B cell (primary cell): ENCODE measurements around the gene TERC. TPM values are rescaled to one million over a fixed set of nuclear protein-coding genes. Genes with fewer than 3 reads are reported as not detected.

Source experiments
- ATAC-seq: fragments of 200-7000 bp; cut with Tn5 transposase; one replicate; pipeline ENCODE4 v1.10.0; 2021; ENCODE audit warnings: low read depth, mild to moderate bottlenecking, moderate number of reproducible peaks, moderate library complexity
- CTCF ChIA-PET: fragments of 350-600 bp; sonication (Branson Sonifier 250); formaldehyde crosslinking; loops from one replicate; lab custom pipeline; 2021; ENCODE audit warnings: antibody characterized with exemption, inconsistent platforms; lab: Charles Lee
- POLR2A ChIA-PET: fragments of 350-600 bp; sonication (Branson Sonifier 250); formaldehyde crosslinking; loops from one replicate; lab custom pipeline; 2021; ENCODE audit warnings: antibody characterized with exemption; lab: Charles Lee
- DNase-seq: peaks from one replicate; pipeline ENCODE4 v3.0.0; 2013
- H2AFZ ChIP-seq: 2 replicates; pipeline ENCODE4 v1.6.1; 2012; ENCODE audit warnings: mild to moderate bottlenecking, low read depth, low read length; ENCODE audit not compliant: insufficient read depth, poor library complexity, severe bottlenecking
- H3K27ac ChIP-seq, 2 donors: 1 replicate in 1 of 2; 2 replicates in 1 of 2; pipeline ENCODE4 v1.5.1; 2012 to 2013; ENCODE audit warnings: low read length in 2 of 2, mild to moderate bottlenecking in 2 of 2, moderate library complexity in 1 of 2
- H3K27me3 ChIP-seq, 4 experiments: fragments of 200-600 bp in 1 of 4; sonication (generic) in 1 of 4; replicated peaks in 1 of 4; 1 replicate in 2 of 4; 2 replicates in 2 of 4; pipeline versions ENCODE4 v1.6.1 to v1.7.0; 2013 to 2016; ENCODE audit warnings: low read length in 3 of 4, mild to moderate bottlenecking in 2 of 4, mixed read lengths in 1 of 4, moderate library complexity in 1 of 4; ENCODE audit not compliant: insufficient read depth in 4 of 4, control insufficient read depth in 3 of 4; ENCODE audit errors: control extremely low read depth in 1 of 4
- H3K36me3 ChIP-seq, 2 experiments: replicated peaks in 1 of 2; 1 replicate in 1 of 2; 2 replicates in 1 of 2; pipeline versions ENCODE4 v1.6.1 to v1.7.1; 2013; ENCODE audit warnings: low read length in 1 of 2; ENCODE audit not compliant: insufficient read depth in 2 of 2, control insufficient read depth in 1 of 2; ENCODE audit errors: control extremely low read depth in 1 of 2, extremely low read depth in 1 of 2
- H3K4me1 ChIP-seq, 2 donors: fragments of 200-600 bp in 1 of 2; sonication (generic) in 1 of 2; 1 replicate in 1 of 2; 2 replicates in 1 of 2; pipeline versions ENCODE4 v1.5.1 to v1.6.1; 2013 to 2017; ENCODE audit warnings: low read length in 2 of 2; ENCODE audit not compliant: control insufficient read depth in 2 of 2, insufficient read depth in 2 of 2
- H3K4me2 ChIP-seq: replicated peaks from 2 replicates; pipeline ENCODE3; 2012; ENCODE audit warnings: mild to moderate bottlenecking, low read depth, low read length; ENCODE audit not compliant: poor library complexity, severe bottlenecking
- H3K4me3 ChIP-seq, 5 experiments: fragments of 200-600 bp in 1 of 5; sonication (generic) in 1 of 5; 1 replicate in 3 of 5; 2 replicates in 2 of 5; pipeline versions ENCODE4 v1.5.1 to v1.7.0; 2011 to 2016; ENCODE audit warnings: low read length in 4 of 5, mild to moderate bottlenecking in 4 of 5, low read depth in 2 of 5, control low read depth in 1 of 5, moderate library complexity in 1 of 5; ENCODE audit not compliant: insufficient read depth in 1 of 5; ENCODE audit errors: control extremely low read depth in 1 of 5, extremely low read depth in 1 of 5
- H3K79me2 ChIP-seq: fragments of 200-600 bp; sonication (generic); one replicate; pipeline ENCODE4 v1.6.0; 2016; ENCODE audit warnings: low read length; ENCODE audit not compliant: control insufficient read depth, insufficient read depth
- H3K9ac ChIP-seq: fragments of 200-600 bp; sonication (generic); 2 replicates; pipeline ENCODE4 v1.6.1; 2017; ENCODE audit warnings: mild to moderate bottlenecking, low read length, moderate library complexity
- H3K9me3 ChIP-seq, 3 donors: one replicate each; pipeline versions ENCODE4 v1.6.1 to v1.7.1; 2013; ENCODE audit warnings: low read length in 2 of 3; ENCODE audit not compliant: control insufficient read depth in 2 of 3, insufficient read depth in 1 of 3; ENCODE audit errors: control extremely low read depth in 1 of 3
- H4K20me1 ChIP-seq: 2 replicates; pipeline ENCODE4 v1.6.0; 2012; ENCODE audit warnings: mild to moderate bottlenecking, low read length; ENCODE audit not compliant: insufficient read depth, control insufficient read depth, poor library complexity, severe bottlenecking
- H3K27ac Mint-ChIP-seq: one replicate; pipeline ENCODE4 v1.8.0; 2021; ENCODE audit warnings: mixed read lengths
- H3K27me3 Mint-ChIP-seq: one replicate; pipeline ENCODE4 v1.8.0; 2021; ENCODE audit warnings: mixed read lengths
- H3K4me1 Mint-ChIP-seq: one replicate; pipeline ENCODE4 v1.8.0; 2021; ENCODE audit warnings: mixed read lengths
- H3K4me3 Mint-ChIP-seq: one replicate; pipeline ENCODE4 v1.8.0; 2021; ENCODE audit warnings: mixed read lengths
- H3K9me3 Mint-ChIP-seq: one replicate; pipeline ENCODE4 v1.8.0; 2022; ENCODE audit warnings: mixed read lengths; ENCODE audit not compliant: insufficient read depth
- CTCF ChIP-seq: fragments of 200-600 bp; IDR thresholded peaks from one replicate; pipeline ENCODE4 v1.8.0; 2022; ENCODE audit warnings: antibody characterized with exemption, mild to moderate bottlenecking
- EZH2 ChIP-seq: IDR thresholded peaks from 2 replicates; pipeline ENCODE4 v1.6.1; 2012; ENCODE audit warnings: borderline replicate concordance, low read depth, mild to moderate bottlenecking, moderate library complexity, low read length; ENCODE audit not compliant: insufficient read depth, poor library complexity, severe bottlenecking
- WGBS: methylation state at CpG from one replicate; pipeline ENCODE4 v1.1.5; 2013; ENCODE audit warnings: missing lambda C conversion rate; ENCODE audit not compliant: insufficient coverage; 5-methylcytosine and 5-hydroxymethylcytosine counted together
- intact Hi-C: fragments of 100-400 bp; cut with micrococcal nuclease; formaldehyde crosslinking; loops from one replicate; pipeline ENCODE4 v1.10.0; 2022
- polyA plus RNA-seq: library from polyadenylated mRNA; depleted of rRNA; stranded (reverse); fragments of >200 nt; gene quantifications from 2 replicates; pipeline ENCODE4 v1.2.3, GENCODE V29; 2012
- total RNA-seq, 2 donors: library from RNA; stranded (reverse); fragments of 120-200 nt in 1 of 2; gene quantifications; 1 replicate in 1 of 2; 2 replicates in 1 of 2; pipeline versions ENCODE4 v1.2.3 to v1.2.4, GENCODE V29; 2013 to 2022

Gene TERC
- total and polyA plus RNA-seq, 2 donors (not counting 1 experiment from before 2014, with no cell fraction given): 1.3 to 10.6 TPM

- Mint-ChIP-seq H3K9me3 (peaks cover 6% of the 10 kb centered on the region), H3K4me3 (peak within 1 kb of the TSS; percentile 96), H3K4me1 (peaks cover 35% of the 10 kb centered on the region), H3K27ac (peak within 1 kb of the TSS; percentile 93), H3K27me3 (no peaks in the 10 kb centered on the region)
- Histone ChIP-seq H3K79me2 (peaks cover 13% of the 10 kb centered on the region), H3K4me1 (peaks cover 13 to 15% of the 10 kb centered on the region in 2 donors), H3K9ac (peak within 1 kb of the TSS; percentile 80), H3K36me3 (peaks cover 0 to 2% of the 10 kb centered on the region in 2 experiments), H4K20me1 (no peaks in the 10 kb centered on the region), H3K27me3 (no peaks in the 10 kb centered on the region), H3K27ac (peak within 1 kb of the TSS; percentile 47 to 76), H2AFZ (peak within 1 kb of the TSS; percentile 98), H3K9me3 (peaks cover 0 to 20% (median 0%) of the 10 kb centered on the region in 3 donors), H3K4me3 (peak within 1 kb of the TSS; percentile 62 to 89 (median 67)), H3K4me2 (peak within 1 kb of the TSS; percentile 96)
- CTCF ChIA-PET: interaction anchor here (0.6 to 1.8 kb wide), 5 partner anchors 42 to 1041 kb away, joined by 3 to 5 read pairs (median 3); partner anchors contain the start of genes LRRC34, LRRIQ4 and SEC62
- TF ChIP-seq EZH2 (no peak), CTCF (no peak)
- peak; percentile 82 for DNase-seq
- ATAC-seq: peak; percentile 6
- under 1% methylated on average over 48 of the region's 51 CpGs for WGBS
- POLR2A ChIA-PET: interaction anchor here (0.5 to 1.5 kb wide), 5 partner anchors 43 to 1099 kb away, joined by 3 to 9 read pairs (median 3); partner anchors contain the start of gene SEC62
- intact Hi-C loops: loop anchor here (5.0 kb wide), 2 partner anchors 93 to 163 kb away; no protein-coding TSS in a partner anchor
Measured at GRCh38 chr3:169769287-169770181, 4.7 kb upstream of the TERC start, which contains the start of gene ACTRT3. Gene ACTRT3 (minus strand): TSS chr3:169769561. CDS start chr3:169769520, 41 bp downstream.
